C4-2B (cell line): ENCODE measurements around the gene SCUBE3.

Source experiments
- CTCF ChIP-seq: fragments of 450-650 bp; conservative IDR thresholded peaks from 2 replicates; pipeline ENCODE4 v1.5.1; 2017; ENCODE audit warnings: mild to moderate bottlenecking
- ZFX ChIP-seq: fragments of 450-650 bp; IDR thresholded peaks from 2 replicates; pipeline ENCODE4 v1.6.1; 2017

GRCh38 chr6:35298625-35299140 is 84.9 kb downstream of the SCUBE3 start:
- TF ChIP-seq CTCF (no peak), ZFX (no peak)
